Spleen (tissue), 7 donors: ENCODE measurements around the gene SSBP4.

Experiments used
- CTCF ChIP-seq, 11 experiments: fragments of 200-600 bp in 7 of 11; fragments of 450-650 bp in 4 of 11; sonication (generic) in 4 of 11; IDR thresholded peaks in 8 of 11; conservative IDR thresholded peaks in 3 of 11; 1 replicate in 7 of 11; 2 replicates in 4 of 11; pipeline versions ENCODE4 v1.4.0 to v1.8.0; 2016 to 2021; ENCODE audit warnings: antibody characterized with exemption in 11 of 11, inconsistent platforms in 4 of 11, mild to moderate bottlenecking in 1 of 11
- POLR2AphosphoS5 ChIP-seq, 3 donors: sonication (generic); formaldehyde crosslinking; IDR thresholded peaks; one replicate each; pipeline ENCODE4 v1.5.1; 2017; ENCODE audit warnings: antibody characterized with exemption in 3 of 3
- donor health status: DM: no; HTN: no; CAD: no; lungs with moderate emphysema.
- donor health status: DM: no; HTN: no; CAD: no.
- donor health status: DM: no; HTN: no; CAD: no.

GRCh38 chr19:18478545-18479311 is 59.5 kb downstream of the SSBP4 start:
- TF ChIP-seq POLR2AphosphoS5 (IDR thresholded peaks at IDR 0.05) (peak; percentile 80 to 97 (median 82)), CTCF (IDR thresholded peaks at IDR 0.05 in 8 of 11, conservative IDR thresholded peaks at IDR 0.05 in 3 of 11) (peak in 2 of 11 experiments; percentile 17 to 19)
